ENCODE data around the gene CCR2.
"Not testable (repeated sequence)": the region's sequence is repeated elsewhere in the genome, so short reads cannot be mapped to it uniquely, and the experiment has no call there.

The CCR2 gene

GRCh38 chr3:46353647-46354410 is at the start of gene CCR2:
CCR2 (plus strand) TSS chr3:46354111; CDS start chr3:46357528, 3,417 bp downstream.
- H3K9me3 ChIP-seq (ENCODE audit: low read length): no peaks in the 10 kb centered on the region
- peaks cover 0 to 4% of the 10 kb centered on the region in 2 donors for H3K27me3 ChIP-seq (ENCODE audit: control insufficient read depth in 1 of 2, insufficient read depth in 2 of 2, low read length in 2 of 2)
- no peak within 1 kb of the TSS for H3K4me3 ChIP-seq (ENCODE audit: low read depth in 1 of 2, low read length in 2 of 2)
- H3K9ac ChIP-seq (ENCODE audit: low read length): no peak within 1 kb of the TSS
- H3K36me3 ChIP-seq (ENCODE audit: insufficient read depth, low read length): no peaks in the 10 kb centered on the region
- no peak within 1 kb of the TSS for H3K27ac ChIP-seq (ENCODE audit: low read depth, low read length)
- no peaks in the 10 kb centered on the region for H3K4me1 ChIP-seq (ENCODE audit: insufficient read depth, low read length)

GRCh38 chr3:46304739-46305138 is 49.2 kb upstream of the CCR2 start:
- Histone ChIP-seq H3K27ac (ENCODE audit: low read depth, low read length) (no peak overlapping the region), H3K27me3 (ENCODE audit: control insufficient read depth in 1 of 2, insufficient read depth in 2 of 2, low read length in 2 of 2) (no peaks in the 10 kb centered on the region), H3K4me3 (ENCODE audit: low read depth in 1 of 2, low read length in 2 of 2) (no peak overlapping the region), H3K4me1 (ENCODE audit: insufficient read depth, low read length) (no peaks in the 10 kb centered on the region), H3K9ac (ENCODE audit: low read length) (no peak overlapping the region), H3K36me3 (ENCODE audit: insufficient read depth, low read length) (no peaks in the 10 kb centered on the region), H3K9me3 (ENCODE audit: low read length) (no peaks in the 10 kb centered on the region)

DNA sequence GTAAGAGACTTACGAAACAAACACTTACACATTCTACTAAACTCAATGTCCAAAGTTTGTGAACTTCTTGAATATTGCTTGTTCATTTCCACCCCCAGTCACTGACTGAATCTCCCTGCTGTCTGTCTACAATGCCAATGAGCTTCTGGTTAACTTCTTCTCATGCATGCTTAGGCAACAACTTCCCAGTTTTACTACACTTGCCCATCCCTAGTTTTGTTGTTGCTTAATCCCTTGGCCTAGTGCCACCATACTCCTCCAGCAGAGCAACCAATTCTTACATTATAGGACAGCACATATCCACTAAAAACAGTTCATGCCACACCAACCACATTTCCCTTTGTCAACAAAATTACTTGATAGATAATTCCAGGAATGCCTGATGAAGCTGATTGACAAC is 40.9 kb upstream of the CCR2 start:
- Histone ChIP-seq H3K4me3 (ENCODE audit: low read depth in 1 of 2, low read length in 2 of 2) (no peak overlapping the region), H3K9me3 (ENCODE audit: low read length) (no peaks in the 10 kb centered on the region), H3K4me1 (ENCODE audit: insufficient read depth, low read length) (no peaks in the 10 kb centered on the region), H3K27me3 (ENCODE audit: control insufficient read depth in 1 of 2, insufficient read depth in 2 of 2, low read length in 2 of 2) (no peaks in the 10 kb centered on the region), H3K27ac (ENCODE audit: low read depth, low read length) (no peak overlapping the region), H3K36me3 (ENCODE audit: insufficient read depth, low read length) (no peaks in the 10 kb centered on the region), H3K9ac (ENCODE audit: low read length) (no peak overlapping the region)

DNA sequence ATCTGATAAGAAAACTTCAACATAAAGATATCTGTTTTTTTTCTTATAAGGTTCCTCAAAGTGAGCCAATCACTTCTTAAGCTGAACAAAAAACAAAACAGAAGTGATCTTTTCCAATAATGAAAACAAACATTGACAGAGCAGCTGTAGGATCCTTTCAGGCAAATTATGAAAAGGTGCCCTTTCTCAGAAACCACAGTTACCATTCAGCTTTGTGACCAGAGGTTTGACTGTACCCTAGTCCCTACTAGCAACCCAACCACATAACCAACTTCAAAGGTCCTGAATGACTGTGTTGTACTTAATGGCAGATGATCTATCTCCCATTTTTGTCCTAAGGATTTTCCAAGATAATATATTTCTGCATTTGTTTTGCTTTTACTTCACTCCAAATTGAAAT is 39.4 kb upstream of the CCR2 start:
- Histone ChIP-seq H3K9me3 (ENCODE audit: low read length) (no peaks in the 10 kb centered on the region), H3K36me3 (ENCODE audit: insufficient read depth, low read length) (no peaks in the 10 kb centered on the region), H3K27ac (ENCODE audit: low read depth, low read length) (no peak overlapping the region), H3K4me1 (ENCODE audit: insufficient read depth, low read length) (no peaks in the 10 kb centered on the region), H3K27me3 (ENCODE audit: control insufficient read depth in 1 of 2, insufficient read depth in 2 of 2, low read length in 2 of 2) (no peaks in the 10 kb centered on the region), H3K4me3 (ENCODE audit: low read depth in 1 of 2, low read length in 2 of 2) (no peak overlapping the region), H3K9ac (ENCODE audit: low read length) (no peak overlapping the region)

DNA sequence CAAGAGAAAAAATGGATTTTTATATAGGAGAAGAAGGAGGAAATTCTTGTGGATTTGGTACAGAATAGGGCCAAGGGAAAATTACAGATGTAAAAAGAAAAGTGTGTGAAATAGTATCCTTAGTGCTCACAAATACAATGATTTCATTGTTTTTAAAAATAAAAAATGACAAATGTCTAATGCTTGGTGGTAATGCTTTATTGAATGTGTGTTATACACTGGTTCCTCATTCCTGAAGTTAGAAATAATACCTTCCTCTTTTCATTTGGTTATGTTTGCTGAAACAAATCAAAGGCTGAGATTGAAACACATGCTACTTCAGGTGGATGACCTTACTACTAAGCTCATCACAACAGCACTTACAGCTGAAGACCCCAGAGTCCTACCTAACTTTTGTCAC is 37.7 kb upstream of the CCR2 start:
- H3K9me3 ChIP-seq (ENCODE audit: low read length): no peaks in the 10 kb centered on the region
- H3K9ac ChIP-seq (ENCODE audit: low read length): no peak overlapping the region
- H3K27ac ChIP-seq (ENCODE audit: low read depth, low read length): no peak overlapping the region
- no peaks in the 10 kb centered on the region for H3K4me1 ChIP-seq (ENCODE audit: insufficient read depth, low read length)
- H3K27me3 ChIP-seq (ENCODE audit: control insufficient read depth in 1 of 2, insufficient read depth in 2 of 2, low read length in 2 of 2): no peaks in the 10 kb centered on the region
- H3K4me3 ChIP-seq (ENCODE audit: low read depth in 1 of 2, low read length in 2 of 2): no peak overlapping the region
- H3K36me3 ChIP-seq (ENCODE audit: insufficient read depth, low read length): no peaks in the 10 kb centered on the region

- no peaks in the 10 kb centered on the region for H3K27me3 ChIP-seq (ENCODE audit: control insufficient read depth in 1 of 2, insufficient read depth in 2 of 2, low read length in 2 of 2)
- no peak overlapping the region for H3K4me3 ChIP-seq (ENCODE audit: low read depth in 1 of 2, low read length in 2 of 2)
- no peak overlapping the region for H3K9ac ChIP-seq (ENCODE audit: low read length)
- H3K36me3 ChIP-seq (ENCODE audit: insufficient read depth, low read length): no peaks in the 10 kb centered on the region
- H3K27ac ChIP-seq (ENCODE audit: low read depth, low read length): no peak overlapping the region
- H3K4me1 ChIP-seq (ENCODE audit: insufficient read depth, low read length): no peaks in the 10 kb centered on the region
- H3K9me3 ChIP-seq (ENCODE audit: low read length): no peaks in the 10 kb centered on the region
These were observed 35.5 kb upstream of the CCR2 start for GRCh38 chr3:46318207-46318927.

- Histone ChIP-seq H3K9me3 (ENCODE audit: low read length) (no peaks in the 10 kb centered on the region), H3K27ac (ENCODE audit: low read depth, low read length) (no peak overlapping the region), H3K4me1 (ENCODE audit: insufficient read depth, low read length) (no peaks in the 10 kb centered on the region), H3K36me3 (ENCODE audit: insufficient read depth, low read length) (no peaks in the 10 kb centered on the region), H3K4me3 (ENCODE audit: low read depth in 1 of 2, low read length in 2 of 2) (no peak overlapping the region), H3K27me3 (ENCODE audit: control insufficient read depth in 1 of 2, insufficient read depth in 2 of 2, low read length in 2 of 2) (no peaks in the 10 kb centered on the region), H3K9ac (ENCODE audit: low read length) (no peak overlapping the region)
These were observed 32.3 kb upstream of the CCR2 start for GRCh38 chr3:46321461-46322104.

GRCh38 chr3:46324036-46324435 is 29.9 kb upstream of the CCR2 start:
- Histone ChIP-seq H3K4me3 (ENCODE audit: low read depth in 1 of 2, low read length in 2 of 2) (no peak overlapping the region), H3K9me3 (ENCODE audit: low read length) (no peaks in the 10 kb centered on the region), H3K27me3 (ENCODE audit: control insufficient read depth in 1 of 2, insufficient read depth in 2 of 2, low read length in 2 of 2) (no peaks in the 10 kb centered on the region), H3K4me1 (ENCODE audit: insufficient read depth, low read length) (no peaks in the 10 kb centered on the region), H3K27ac (ENCODE audit: low read depth, low read length) (no peak overlapping the region), H3K36me3 (ENCODE audit: insufficient read depth, low read length) (no peaks in the 10 kb centered on the region), H3K9ac (ENCODE audit: low read length) (no peak overlapping the region)

GRCh38 chr3:46325645-46326300 is 28.1 kb upstream of the CCR2 start:
- Histone ChIP-seq H3K9me3 (ENCODE audit: low read length) (no peaks in the 10 kb centered on the region), H3K4me1 (ENCODE audit: insufficient read depth, low read length) (no peaks in the 10 kb centered on the region), H3K9ac (ENCODE audit: low read length) (no peak overlapping the region), H3K4me3 (ENCODE audit: low read depth in 1 of 2, low read length in 2 of 2) (no peak overlapping the region), H3K27ac (ENCODE audit: low read depth, low read length) (no peak overlapping the region), H3K27me3 (ENCODE audit: control insufficient read depth in 1 of 2, insufficient read depth in 2 of 2, low read length in 2 of 2) (no peaks in the 10 kb centered on the region), H3K36me3 (ENCODE audit: insufficient read depth, low read length) (no peaks in the 10 kb centered on the region)

DNA sequence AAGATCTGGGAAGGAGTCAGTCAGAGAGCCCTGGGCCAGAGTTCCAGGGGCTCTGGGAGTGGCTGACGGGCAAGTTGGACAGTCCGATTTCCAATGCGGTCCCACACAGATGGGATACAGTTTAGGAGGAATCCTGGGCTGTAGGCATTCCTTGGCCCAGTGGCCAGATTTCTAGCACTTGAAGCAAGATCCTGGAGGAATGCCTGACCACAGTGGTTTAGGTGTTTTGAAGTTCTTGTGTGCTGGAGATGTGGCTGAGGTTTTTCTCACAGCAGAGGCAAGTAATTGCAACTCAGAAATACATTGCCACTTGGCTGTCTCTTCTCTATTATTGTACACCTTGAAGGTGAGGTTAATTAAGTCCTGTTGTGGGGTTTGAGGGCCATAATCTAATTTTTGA is 23.2 kb upstream of the CCR2 start:
- H3K9me3 ChIP-seq (ENCODE audit: low read length); H3K4me1 ChIP-seq (ENCODE audit: insufficient read depth, low read length); H3K4me3 ChIP-seq (ENCODE audit: low read depth in 1 of 2, low read length in 2 of 2); H3K27me3 ChIP-seq (ENCODE audit: control insufficient read depth in 1 of 2, insufficient read depth in 2 of 2, low read length in 2 of 2); H3K27ac ChIP-seq (ENCODE audit: low read depth, low read length); H3K36me3 ChIP-seq (ENCODE audit: insufficient read depth, low read length); H3K9ac ChIP-seq (ENCODE audit: low read length): not testable (repeated sequence)

- H3K27me3 ChIP-seq (ENCODE audit: control insufficient read depth in 1 of 2, insufficient read depth in 2 of 2, low read length in 2 of 2): no peaks in the 10 kb centered on the region
- H3K27ac ChIP-seq (ENCODE audit: low read depth, low read length): no peak overlapping the region
- H3K9me3 ChIP-seq (ENCODE audit: low read length): no peaks in the 10 kb centered on the region
- no peak overlapping the region for H3K4me3 ChIP-seq (ENCODE audit: low read depth in 1 of 2, low read length in 2 of 2)
- H3K9ac ChIP-seq (ENCODE audit: low read length): no peak overlapping the region
- H3K36me3 ChIP-seq (ENCODE audit: insufficient read depth, low read length): no peaks in the 10 kb centered on the region
- peaks cover 8% of the 10 kb centered on the region for H3K4me1 ChIP-seq (ENCODE audit: insufficient read depth, low read length)
These were observed 19.0 kb upstream of the CCR2 start for GRCh38 chr3:46334741-46335478.
